PFSK-1 (cell line): ENCODE results near the gene NUDT5.

ENCODE experiments used
- POLR2AphosphoS5 ChIP-seq: IDR thresholded peaks from 2 replicates; pipeline ENCODE4 v1.6.1; 2012; ENCODE audit warnings: low read depth, mild to moderate bottlenecking, control low read depth, low read length, moderate library complexity
- TAF1 ChIP-seq: IDR thresholded peaks from 2 replicates; pipeline ENCODE4 v1.6.1; 2012; ENCODE audit warnings: low read length, control low read depth, borderline replicate concordance; ENCODE audit not compliant: insufficient read depth
- TF ChIP-seq, protein P1 (sequence below), 2 experiments: IDR thresholded peaks; 2 replicates each; pipeline versions ENCODE4 v1.6.1 to v1.8.0; 2011 to 2012; ENCODE audit warnings: low read depth in 2 of 2, low read length in 2 of 2, control low read depth in 1 of 2, inconsistent platforms in 1 of 2, mild to moderate bottlenecking in 1 of 2, moderate library complexity in 1 of 2; ENCODE audit not compliant: insufficient read depth in 1 of 2

GRCh38 chr10:12195603-12196506 is at the start of gene NUDT5, which contains the start of gene CDC123:
- TF ChIP-seq TAF1 (peak; percentile 75; the same call in 1 of the 2 replicates), POLR2AphosphoS5 (no peak)
- TF ChIP-seq, protein P1, sequence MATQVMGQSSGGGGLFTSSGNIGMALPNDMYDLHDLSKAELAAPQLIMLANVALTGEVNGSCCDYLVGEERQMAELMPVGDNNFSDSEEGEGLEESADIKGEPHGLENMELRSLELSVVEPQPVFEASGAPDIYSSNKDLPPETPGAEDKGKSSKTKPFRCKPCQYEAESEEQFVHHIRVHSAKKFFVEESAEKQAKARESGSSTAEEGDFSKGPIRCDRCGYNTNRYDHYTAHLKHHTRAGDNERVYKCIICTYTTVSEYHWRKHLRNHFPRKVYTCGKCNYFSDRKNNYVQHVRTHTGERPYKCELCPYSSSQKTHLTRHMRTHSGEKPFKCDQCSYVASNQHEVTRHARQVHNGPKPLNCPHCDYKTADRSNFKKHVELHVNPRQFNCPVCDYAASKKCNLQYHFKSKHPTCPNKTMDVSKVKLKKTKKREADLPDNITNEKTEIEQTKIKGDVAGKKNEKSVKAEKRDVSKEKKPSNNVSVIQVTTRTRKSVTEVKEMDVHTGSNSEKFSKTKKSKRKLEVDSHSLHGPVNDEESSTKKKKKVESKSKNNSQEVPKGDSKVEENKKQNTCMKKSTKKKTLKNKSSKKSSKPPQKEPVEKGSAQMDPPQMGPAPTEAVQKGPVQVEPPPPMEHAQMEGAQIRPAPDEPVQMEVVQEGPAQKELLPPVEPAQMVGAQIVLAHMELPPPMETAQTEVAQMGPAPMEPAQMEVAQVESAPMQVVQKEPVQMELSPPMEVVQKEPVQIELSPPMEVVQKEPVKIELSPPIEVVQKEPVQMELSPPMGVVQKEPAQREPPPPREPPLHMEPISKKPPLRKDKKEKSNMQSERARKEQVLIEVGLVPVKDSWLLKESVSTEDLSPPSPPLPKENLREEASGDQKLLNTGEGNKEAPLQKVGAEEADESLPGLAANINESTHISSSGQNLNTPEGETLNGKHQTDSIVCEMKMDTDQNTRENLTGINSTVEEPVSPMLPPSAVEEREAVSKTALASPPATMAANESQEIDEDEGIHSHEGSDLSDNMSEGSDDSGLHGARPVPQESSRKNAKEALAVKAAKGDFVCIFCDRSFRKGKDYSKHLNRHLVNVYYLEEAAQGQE (IDR thresholded peaks at IDR 0.05; ENCODE audit: insufficient read depth in 1 of 2, low read depth in 2 of 2, low read length in 2 of 2), result no peak
